ENCODE results near the gene PLOD1.

Gene PLOD1

DNA sequence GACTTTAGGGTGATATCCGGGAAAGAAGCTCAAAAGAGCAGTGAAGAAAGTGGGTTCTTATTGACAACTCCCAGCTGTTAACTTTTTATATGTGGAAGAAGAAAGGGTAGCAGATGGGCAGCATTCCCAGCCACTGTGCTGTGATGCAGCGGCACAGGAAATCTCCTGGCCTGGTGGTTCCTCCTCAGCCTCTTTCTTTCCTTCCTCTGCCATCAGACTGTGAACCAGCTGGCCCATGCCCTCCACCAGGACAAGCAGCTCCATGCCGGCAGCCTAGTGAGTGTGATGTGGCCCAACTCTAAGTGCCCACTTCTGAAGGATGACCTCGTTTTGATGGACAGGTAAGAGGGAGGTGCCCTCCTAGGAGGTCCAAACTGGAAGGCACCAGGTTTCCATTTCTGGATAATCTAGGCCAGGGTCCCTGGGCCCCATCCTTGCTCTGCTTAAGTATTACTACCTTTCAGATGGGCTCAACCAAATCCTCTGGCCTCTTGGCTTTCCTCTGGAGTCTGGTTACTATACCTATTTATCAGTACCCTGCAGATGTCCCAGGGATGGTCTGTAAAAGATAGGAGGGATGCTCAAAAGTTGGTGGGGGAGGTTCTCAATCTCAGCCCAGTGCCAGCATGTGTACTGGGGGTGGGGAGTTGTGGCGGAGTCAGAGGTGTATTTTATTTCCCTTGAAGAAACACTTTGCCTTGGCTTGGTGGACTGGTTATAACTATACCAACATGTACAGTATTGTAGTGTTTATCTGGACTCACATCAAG is 62.7 kb downstream of the PLOD1 start:
- TF ChIP-seq, protein P1, sequence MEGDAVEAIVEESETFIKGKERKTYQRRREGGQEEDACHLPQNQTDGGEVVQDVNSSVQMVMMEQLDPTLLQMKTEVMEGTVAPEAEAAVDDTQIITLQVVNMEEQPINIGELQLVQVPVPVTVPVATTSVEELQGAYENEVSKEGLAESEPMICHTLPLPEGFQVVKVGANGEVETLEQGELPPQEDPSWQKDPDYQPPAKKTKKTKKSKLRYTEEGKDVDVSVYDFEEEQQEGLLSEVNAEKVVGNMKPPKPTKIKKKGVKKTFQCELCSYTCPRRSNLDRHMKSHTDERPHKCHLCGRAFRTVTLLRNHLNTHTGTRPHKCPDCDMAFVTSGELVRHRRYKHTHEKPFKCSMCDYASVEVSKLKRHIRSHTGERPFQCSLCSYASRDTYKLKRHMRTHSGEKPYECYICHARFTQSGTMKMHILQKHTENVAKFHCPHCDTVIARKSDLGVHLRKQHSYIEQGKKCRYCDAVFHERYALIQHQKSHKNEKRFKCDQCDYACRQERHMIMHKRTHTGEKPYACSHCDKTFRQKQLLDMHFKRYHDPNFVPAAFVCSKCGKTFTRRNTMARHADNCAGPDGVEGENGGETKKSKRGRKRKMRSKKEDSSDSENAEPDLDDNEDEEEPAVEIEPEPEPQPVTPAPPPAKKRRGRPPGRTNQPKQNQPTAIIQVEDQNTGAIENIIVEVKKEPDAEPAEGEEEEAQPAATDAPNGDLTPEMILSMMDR (IDR thresholded peaks at IDR 0.05; ENCODE audit: control insufficient read depth, extremely low read depth, insufficient read depth), result no peak
- DNase-seq (ENCODE audit: low read depth), result no peak
- no peak overlapping the region for H3K4me3 ChIP-seq (ENCODE audit: low read depth, low read length)

DNA sequence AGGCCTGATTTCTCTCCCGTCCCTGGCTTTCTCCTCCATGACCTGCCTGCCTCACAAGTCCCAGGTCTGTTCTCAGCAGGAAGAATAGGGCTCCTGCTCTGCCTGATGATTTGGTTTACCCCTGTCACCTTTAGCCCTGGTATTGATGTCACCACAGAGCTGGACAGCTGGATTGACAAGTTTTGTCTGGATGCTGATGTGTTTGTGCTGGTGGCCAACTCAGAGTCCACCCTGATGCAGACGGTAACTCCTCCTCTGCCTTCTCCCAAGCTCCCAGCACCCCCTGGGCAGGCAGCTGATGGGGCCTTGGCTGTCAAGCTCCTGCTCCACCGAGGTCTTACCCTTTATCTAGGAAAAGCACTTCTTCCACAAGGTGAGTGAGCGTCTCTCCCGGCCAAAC is 64.1 kb downstream of the PLOD1 start:
- no peak overlapping the region for H3K4me3 ChIP-seq (ENCODE audit: low read depth, low read length)
- TF ChIP-seq, protein P1 (IDR thresholded peaks at IDR 0.05; ENCODE audit: control insufficient read depth, extremely low read depth, insufficient read depth), result no peak
- DNase-seq (ENCODE audit: low read depth), result no peak

DNA sequence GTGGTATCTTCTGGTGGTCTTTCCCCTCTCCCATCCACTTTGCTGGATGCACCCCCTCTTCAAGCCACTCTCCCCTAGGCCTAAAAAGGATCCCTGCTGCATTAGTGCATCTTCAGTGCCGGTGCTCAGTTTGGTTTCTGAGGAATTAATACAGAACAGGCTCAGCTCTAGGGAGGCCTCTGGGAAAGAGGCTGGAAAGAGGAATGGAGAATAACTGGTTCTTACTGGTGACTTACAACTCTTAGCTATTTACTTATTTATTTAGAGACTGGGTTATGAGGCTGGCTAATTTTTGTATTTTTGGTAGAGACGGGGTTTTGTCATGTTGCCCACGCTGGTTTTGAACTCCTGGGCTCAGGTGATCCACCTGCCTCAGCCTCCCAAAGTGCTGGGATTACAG is 64.7 kb downstream of the PLOD1 start:
- no peak for DNase-seq (ENCODE audit: low read depth)
- TF ChIP-seq, protein P1 (IDR thresholded peaks at IDR 0.05; ENCODE audit: control insufficient read depth, extremely low read depth, insufficient read depth), result no peak
- H3K4me3 ChIP-seq (ENCODE audit: low read depth, low read length), result no peak overlapping the region

DNA sequence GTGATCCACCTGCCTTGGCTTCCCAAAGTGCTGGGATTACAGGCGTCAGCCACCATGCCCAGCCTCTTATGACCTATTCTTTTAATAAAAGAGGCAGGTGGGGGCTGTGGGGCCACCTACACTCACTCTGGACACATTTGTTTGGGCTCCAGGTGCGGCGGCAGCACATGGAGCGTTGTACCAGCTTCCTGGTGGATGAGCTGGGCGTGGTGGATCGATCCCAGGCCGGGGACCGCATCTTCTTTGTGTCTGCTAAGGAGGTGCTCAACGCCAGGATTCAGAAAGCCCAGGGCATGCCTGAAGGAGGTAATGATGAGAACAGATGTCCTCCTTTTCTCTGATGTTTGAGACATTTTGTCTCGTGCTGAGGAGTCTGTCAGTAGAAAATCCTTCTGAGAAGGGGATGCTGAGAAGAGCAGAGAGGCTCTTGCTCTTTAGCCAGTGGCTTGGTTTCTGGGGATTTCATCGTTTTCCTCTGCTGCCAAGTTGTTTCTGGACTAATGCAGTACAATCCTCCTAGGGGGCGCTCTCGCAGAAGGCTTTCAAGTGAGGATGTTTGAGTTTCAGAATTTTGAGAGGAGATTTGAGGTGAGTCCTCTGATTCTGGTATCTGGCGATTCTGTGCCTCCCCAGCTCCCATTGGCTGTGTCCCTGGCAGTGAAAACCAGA is 66.9 kb downstream of the PLOD1 start:
- H3K4me3 ChIP-seq (ENCODE audit: low read depth, low read length), result no peak overlapping the region
- DNase-seq (ENCODE audit: low read depth), result no peak
- TF ChIP-seq, protein P1 (IDR thresholded peaks at IDR 0.05; ENCODE audit: control insufficient read depth, extremely low read depth, insufficient read depth), result peak; percentile 42

DNA sequence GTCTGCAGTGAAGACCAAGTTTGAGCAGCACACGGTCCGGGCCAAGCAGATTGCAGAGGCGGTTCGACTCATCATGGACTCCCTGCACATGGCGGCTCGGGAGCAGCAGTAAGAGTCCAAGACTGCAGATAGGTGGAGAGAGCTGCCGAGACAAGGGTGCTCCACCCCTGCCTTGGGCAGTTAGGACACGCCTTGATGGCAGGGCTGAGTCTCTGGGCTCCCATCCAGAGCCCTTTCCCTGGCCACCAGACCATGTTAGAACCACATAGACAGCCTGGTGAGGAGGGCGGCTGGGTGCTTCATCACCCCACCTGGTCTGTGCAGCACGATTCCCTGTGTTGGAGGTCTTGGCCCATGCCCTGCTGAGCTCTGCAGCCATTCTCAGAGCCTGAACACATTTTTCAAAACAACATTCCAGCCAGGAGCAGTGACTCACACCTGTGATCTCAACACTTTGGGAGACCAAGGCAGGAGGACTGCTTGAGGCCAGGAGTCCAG is 67.5 kb downstream of the PLOD1 start:
- DNase-seq (ENCODE audit: low read depth), result no peak
- no peak overlapping the region for H3K4me3 ChIP-seq (ENCODE audit: low read depth, low read length)
- TF ChIP-seq, protein P1 (IDR thresholded peaks at IDR 0.05; ENCODE audit: control insufficient read depth, extremely low read depth, insufficient read depth), result no peak

DNA sequence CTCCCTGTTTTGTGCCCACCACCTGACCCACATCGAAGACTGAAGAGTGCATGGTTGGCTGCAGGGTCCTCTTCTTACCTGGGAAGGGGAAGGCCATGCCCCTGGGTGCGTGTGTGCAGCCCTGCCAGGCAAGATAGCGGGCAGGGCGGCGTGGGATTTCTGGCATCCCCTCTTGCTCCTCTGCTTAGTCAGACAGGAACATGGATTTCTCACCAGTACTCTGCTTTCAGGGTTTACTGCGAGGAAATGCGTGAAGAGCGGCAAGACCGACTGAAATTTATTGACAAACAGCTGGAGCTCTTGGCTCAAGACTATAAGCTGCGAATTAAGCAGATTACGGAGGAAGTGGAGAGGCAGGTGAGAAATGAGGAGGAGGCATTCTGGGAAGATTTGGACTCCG is 69.2 kb downstream of the PLOD1 start:
- no peak for DNase-seq (ENCODE audit: low read depth)
- TF ChIP-seq, protein P1 (IDR thresholded peaks at IDR 0.05; ENCODE audit: control insufficient read depth, extremely low read depth, insufficient read depth), result no peak
- no peak overlapping the region for H3K4me3 ChIP-seq (ENCODE audit: low read depth, low read length)
